Fibroblast of pulmonary artery (primary cell): ENCODE data around the gene C11orf97.

ENCODE experiments used
- DNase-seq: peaks from one replicate; pipeline ENCODE4 v3.0.0-alpha.2; 2010; ENCODE audit warnings: low read depth
- H3K4me3 ChIP-seq: replicated peaks from 2 replicates; pipeline ENCODE4 v1.5.1; 2011; ENCODE audit warnings: low read depth, mild to moderate bottlenecking, control low read depth, low read length, moderate library complexity
- CTCF ChIP-seq: IDR thresholded peaks from 2 replicates; pipeline ENCODE4 v1.5.1; 2011; ENCODE audit warnings: mild to moderate bottlenecking, control low read depth, low read length, inconsistent platforms; ENCODE audit errors: missing control alignments

C11orf97 gene

GRCh38 chr11:94525546-94526324 lies 13.5 kb downstream of the C11orf97 start:
- no peak for TF ChIP-seq CTCF
- peak; percentile 86 for DNase-seq
- H3K4me3 ChIP-seq = no peak overlapping the region

GRCh38 chr11:94526645-94527438 lies 14.6 kb downstream of the C11orf97 start:
- no peak overlapping the region for H3K4me3 ChIP-seq
- TF ChIP-seq CTCF = no peak
- DNase-seq = no peak

- TF ChIP-seq CTCF = no peak
- peak; percentile 39 for DNase-seq
- H3K4me3 ChIP-seq = no peak overlapping the region
Observed at GRCh38 chr11:94528551-94528950, 16.3 kb downstream of the C11orf97 start.

GRCh38 chr11:94532211-94532610 lies 19.9 kb downstream of the C11orf97 start:
- DNase-seq = no peak
- TF ChIP-seq CTCF = no peak
- H3K4me3 ChIP-seq = no peak overlapping the region

GRCh38 chr11:94533206-94533605 lies 20.9 kb downstream of the C11orf97 start:
- no peak overlapping the region for H3K4me3 ChIP-seq
- no peak for TF ChIP-seq CTCF
- DNase-seq = no peak

GRCh38 chr11:94533696-94534630 lies 21.7 kb downstream of the C11orf97 start:
- no peak overlapping the region for H3K4me3 ChIP-seq
- no peak for DNase-seq
- TF ChIP-seq CTCF = no peak
